DMS53 (cell line): ENCODE data around the gene TUBA4A.
"Not testable (repeated sequence)": the region's sequence is repeated elsewhere in the genome, so short reads cannot be mapped to it uniquely, and the experiment has no call there.

Experiments used
- DNase-seq: peaks from one replicate; lab custom pipeline; 2025; lab: John Stamatoyannopoulos, UW

The TUBA4A gene

DNA sequence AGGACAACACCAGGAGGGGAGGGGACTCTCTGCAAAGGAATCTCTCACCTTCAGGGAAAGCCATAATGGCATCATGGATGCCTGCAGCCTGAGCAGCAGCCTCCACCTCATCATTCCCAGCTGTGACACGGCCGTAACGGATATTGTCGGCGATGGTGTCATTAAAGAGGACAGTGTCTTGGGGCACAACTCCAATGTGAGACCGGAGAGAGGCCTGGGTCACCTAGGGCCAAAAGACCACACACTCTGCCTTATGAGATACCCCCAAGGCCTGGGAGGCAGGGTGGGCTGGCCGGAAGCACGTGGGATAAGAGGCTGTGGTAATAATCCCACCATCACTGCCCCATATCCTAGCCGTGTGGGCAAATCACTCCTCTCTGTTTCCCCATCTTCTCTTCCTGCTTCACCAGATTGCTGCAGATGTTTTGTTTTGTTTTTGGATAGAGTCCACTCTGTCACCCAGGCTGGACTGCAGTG, 42.8 kb downstream of the TUBA4A start:
- no peak for DNase-seq

DNA sequence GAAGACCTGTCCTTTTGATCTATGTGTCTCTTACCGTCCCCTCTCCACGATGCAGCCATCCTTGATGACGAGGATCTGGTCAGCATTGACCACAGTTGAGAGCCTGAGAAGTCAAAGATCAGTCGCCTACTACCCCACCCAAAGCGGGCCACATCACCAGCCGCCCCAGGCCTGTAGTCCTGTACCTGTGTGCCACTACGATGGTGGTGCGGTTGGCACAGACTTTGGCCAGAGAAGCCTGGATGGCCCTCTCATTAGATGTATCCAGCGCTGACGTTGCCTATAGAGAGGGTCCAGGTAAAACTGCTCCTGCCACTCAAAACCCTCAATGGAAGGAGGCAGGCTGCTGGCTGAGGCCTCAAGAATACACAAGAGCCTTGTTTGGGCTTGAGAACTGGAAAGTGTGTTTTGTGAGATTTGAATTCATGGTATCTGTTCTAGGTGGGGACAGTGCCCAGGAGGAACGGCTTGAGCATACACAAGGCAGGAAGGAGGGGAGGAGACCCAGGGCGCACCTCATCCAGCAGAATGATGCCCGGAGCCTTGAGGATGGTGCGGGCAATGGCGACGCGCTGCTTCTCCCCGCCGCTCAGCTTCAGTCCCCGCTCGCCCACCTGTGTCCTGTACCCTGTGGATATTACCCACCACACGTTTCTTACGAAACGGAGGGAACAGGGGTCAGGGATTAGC, 43.4 kb downstream of the TUBA4A start:
- DNase-seq, result no peak

GRCh38 chr2:219209236-219210195, 44.2 kb downstream of the TUBA4A start:
- DNase-seq, result no peak

DNA sequence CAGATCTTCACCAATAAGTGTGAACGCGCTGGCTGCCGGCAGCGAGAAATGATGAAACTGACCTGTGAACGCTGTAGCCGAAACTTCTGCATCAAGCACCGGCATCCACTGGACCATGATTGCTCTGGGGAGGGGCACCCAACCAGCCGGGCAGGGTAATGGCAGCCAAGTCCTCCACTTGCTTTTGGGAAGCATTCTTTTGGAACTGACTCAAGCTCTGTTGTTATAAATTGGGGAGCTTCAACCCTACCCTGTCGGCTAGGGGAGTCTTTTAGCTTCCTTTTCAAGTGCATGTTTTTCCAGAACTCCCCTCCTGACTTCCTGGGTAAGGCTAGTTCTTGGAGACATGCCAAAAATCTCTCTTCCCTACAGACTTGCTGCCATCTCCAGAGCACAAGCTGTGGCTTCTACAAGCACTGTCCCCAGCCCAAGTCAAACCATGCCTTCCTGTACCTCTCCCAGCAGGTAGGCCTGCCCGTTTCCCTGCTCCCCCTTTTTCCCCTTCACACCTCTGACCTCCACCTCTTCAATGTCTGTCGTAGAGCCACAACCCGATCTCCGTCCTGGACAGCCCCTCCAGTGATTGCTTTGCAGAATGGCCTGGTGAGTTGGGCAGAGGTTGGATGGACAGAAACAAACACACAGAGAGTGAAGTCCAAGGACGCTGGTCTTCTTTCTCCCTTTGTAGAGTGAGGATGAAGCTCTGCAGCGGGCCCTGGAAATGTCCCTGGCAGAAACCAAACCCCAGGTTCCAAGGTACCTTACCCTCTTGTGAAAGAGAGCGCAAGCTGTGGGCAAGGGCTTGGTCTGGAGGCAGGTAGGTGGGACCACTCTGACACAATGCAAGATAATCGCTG, 45.6 kb downstream of the TUBA4A start:
- DNase-seq, result peak; percentile 45

DNA sequence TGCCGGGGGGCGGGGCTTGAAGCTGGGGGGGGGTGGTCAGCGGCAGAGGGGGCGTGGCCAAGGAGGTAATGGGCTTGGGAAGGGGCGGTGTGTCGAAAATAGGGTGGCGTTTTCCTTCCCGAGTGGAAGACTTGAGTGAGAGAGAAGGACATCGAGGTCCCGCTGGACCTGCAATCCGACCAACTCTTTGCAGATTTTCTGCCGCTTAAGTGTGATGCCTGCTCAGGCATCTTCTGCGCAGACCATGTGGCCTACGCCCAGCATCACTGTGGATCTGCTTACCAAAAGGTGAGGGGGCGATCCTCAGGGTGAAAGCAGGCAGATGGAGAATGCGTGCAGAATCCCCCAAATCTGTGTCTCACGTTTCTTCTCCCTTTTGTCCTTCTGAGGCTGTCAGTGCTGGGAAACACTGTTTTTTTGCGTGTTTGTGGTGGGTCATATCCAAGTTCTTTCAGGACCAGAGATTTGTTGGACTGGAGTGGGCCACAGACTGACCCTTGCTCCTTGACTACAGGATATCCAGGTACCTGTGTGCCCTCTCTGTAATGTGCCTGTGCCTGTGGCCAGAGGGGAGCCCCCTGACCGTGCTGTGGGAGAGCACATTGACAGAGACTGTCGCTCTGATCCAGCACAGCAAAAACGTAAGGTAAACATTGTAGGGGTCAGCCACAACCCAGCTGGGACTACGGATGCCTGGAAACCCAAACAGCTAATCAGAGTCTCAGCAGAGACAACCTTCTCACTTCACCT, 46.4 kb downstream of the TUBA4A start:
- peak; percentile 33 for DNase-seq

- peak; percentile 95 for DNase-seq
Measured at GRCh38 chr2:219206328-219207133, 47.2 kb downstream of the TUBA4A start, which contains the start of gene ZFAND2B. TSS of gene ZFAND2B (plus strand) at chr2:219206782. CDS start at chr2:219206988, 206 bp downstream.

DNA sequence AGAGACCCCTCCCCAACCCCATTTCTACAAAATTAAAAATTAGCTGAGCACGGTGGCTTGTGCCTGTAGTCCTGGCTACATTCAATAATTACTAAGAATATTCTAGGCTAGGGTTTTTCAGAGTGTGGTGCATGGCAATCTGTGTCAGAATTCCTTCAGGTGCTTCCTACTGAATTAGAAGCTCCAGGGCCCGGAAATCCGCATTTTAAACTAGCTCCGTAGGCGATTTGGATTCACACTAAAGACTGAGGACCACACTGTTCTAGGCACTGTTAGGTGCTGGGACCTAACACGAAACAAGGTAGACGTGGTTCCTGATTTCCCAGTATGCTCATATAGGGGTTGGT, 47.8 kb downstream of the TUBA4A start:
- DNase-seq, result no peak

DNA sequence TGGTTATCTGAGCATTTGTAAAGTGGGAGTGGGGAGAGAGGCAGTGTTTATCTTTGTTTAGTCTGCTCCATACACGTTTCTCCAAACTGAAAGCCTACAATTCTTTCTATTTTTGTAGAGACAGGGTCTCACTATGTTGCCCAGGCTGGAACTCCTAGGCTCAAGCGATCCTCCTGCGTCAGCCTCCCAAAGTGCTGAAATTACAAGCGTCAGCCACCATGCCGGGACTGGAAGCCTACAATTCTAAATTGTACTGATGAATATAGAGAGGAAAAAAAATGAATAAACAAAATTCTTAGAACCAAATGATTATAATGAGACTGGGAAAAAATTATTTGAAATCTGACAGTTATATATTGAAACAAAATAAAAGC, 48.6 kb downstream of the TUBA4A start:
- DNase-seq, result no peak

DNA sequence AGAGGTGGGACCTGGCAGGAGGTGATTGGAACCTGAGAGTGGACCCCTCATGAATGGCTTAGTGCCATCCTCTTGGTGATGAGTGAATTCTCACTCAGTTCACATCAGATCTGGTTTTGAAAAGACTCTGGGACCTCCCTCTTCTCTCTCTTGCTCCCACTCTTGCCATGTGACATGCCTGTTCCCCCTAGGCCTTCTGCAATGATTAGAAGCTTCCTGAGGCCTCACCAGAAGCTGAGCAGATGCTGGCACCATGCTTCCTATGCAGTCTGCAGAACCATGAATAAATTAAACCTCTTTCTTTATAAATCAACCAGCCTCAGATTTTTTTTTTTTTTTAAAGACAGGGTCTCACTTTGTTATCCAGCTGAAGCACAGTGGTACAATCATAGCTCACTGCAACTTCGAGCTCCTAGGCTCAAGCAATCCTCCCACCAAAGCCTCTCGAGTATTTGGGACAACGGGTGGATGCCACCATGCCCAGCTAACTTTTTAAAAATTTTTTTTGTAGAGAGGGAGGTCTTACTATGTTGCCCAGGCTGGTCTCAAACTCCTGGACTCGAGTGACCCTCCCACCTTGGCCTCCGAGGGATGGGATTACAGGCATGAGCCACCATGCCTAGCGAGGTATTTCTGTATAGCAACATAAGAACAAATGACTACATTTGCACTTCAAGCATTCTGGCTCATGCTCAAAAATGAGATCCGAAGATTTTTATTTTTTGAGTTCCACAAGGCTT, 49.1 kb downstream of the TUBA4A start:
- no peak for DNase-seq

DNA sequence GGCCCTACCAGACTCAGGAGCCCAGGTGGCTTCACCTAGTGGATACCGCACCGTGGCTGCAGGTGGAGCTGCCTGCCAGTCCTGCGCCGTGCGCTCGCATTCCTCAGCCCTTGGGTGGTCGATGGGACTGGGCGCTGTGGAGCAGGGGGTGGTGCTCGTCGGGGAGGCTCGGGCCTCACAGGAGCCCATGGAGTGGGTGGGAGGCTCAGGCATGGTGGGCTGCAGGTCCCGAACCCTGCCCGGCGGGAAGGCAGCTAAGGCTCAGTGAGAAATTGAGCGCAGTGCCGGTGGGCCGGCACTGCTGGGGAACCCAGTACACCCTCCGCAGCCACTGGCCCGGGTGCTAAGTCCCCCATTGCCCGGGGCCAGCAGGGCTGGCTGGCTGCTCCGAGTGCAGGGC, 52.4 kb downstream of the TUBA4A start:
- DNase-seq, result not testable (repeated sequence)

GRCh38 chr2:219200502-219201326, 53.0 kb downstream of the TUBA4A start:
- DNase-seq, result not testable (repeated sequence)
